ENCODE measurements around the gene ABCD3. TPM values are rescaled to one million over a fixed set of nuclear protein-coding genes. Genes with fewer than 3 reads are reported as not detected.
"Not testable (repeated sequence)": the region's sequence is repeated elsewhere in the genome, so short reads cannot be mapped to it uniquely, and the experiment has no call there.

Gene ABCD3
- total RNA-seq, 4 donors from 2014 or later, result 26.8 to 60.2 (median 33.8) TPM

- no peak overlapping the region for H3K27ac ChIP-seq
- no peak overlapping the region for H3K4me3 ChIP-seq
- no peak for ATAC-seq
- 100% methylated on average over 1 of the region's 1 CpG for WGBS, 2 donors (ENCODE audit: low coverage in 1 of 2)
- H3K4me1 ChIP-seq, result peaks cover 0 to 7% (median 0%) of the 10 kb centered on the region in 3 donors
- no peaks in the 10 kb centered on the region for H3K36me3 ChIP-seq
- TF ChIP-seq POLR2AphosphoS5 (IDR thresholded peaks at IDR 0.05) (no peak), EP300 (IDR thresholded peaks at IDR 0.05) (no peak), POLR2A (IDR thresholded peaks at IDR 0.05) (no peak)
- TF ChIP-seq, protein P1, sequence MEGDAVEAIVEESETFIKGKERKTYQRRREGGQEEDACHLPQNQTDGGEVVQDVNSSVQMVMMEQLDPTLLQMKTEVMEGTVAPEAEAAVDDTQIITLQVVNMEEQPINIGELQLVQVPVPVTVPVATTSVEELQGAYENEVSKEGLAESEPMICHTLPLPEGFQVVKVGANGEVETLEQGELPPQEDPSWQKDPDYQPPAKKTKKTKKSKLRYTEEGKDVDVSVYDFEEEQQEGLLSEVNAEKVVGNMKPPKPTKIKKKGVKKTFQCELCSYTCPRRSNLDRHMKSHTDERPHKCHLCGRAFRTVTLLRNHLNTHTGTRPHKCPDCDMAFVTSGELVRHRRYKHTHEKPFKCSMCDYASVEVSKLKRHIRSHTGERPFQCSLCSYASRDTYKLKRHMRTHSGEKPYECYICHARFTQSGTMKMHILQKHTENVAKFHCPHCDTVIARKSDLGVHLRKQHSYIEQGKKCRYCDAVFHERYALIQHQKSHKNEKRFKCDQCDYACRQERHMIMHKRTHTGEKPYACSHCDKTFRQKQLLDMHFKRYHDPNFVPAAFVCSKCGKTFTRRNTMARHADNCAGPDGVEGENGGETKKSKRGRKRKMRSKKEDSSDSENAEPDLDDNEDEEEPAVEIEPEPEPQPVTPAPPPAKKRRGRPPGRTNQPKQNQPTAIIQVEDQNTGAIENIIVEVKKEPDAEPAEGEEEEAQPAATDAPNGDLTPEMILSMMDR (IDR thresholded peaks at IDR 0.05), result no peak
- no peaks in the 10 kb centered on the region for H3K27me3 ChIP-seq
- H3K9me3 ChIP-seq, result peaks cover 0 to 6% (median 0%) of the 10 kb centered on the region in 3 donors
Observed at GRCh38 chr1:94440088-94440487, 21.9 kb downstream of the ABCD3 start.

- not testable (repeated sequence) for H3K4me3 ChIP-seq, H3K36me3 ChIP-seq, H3K27me3 ChIP-seq, H3K27ac ChIP-seq, H3K4me1 ChIP-seq, ATAC-seq
- peaks cover 0 to 10% (median 0%) of the 10 kb centered on the region in 3 donors for H3K9me3 ChIP-seq
Observed at GRCh38 chr1:94443067-94443466, 24.9 kb downstream of the ABCD3 start.

DNA sequence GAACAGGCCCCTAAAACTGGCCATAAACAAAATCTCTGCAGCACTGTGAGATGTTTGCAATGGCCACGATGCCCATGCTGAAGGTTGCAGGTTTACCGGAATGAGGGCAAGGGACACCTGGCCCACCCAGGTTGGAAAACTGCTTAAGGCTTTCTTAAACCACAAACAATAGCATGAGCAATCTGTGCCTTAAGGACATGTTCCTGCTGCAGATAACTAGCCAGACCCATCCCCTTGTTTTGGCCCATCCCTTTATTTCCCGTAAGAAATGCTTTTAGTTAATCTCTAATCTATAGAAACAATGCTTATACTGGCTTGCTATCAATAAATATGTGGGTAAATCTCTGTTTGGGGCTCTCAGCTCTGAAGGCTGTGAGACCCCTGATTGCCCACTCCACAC, 26.6 kb downstream of the ABCD3 start:
- WGBS, 2 donors (ENCODE audit: low coverage in 1 of 2), result 17 to 65% methylated on average over 1 to 3 of the region's 3 CpGs
- H3K4me1 ChIP-seq, H3K27me3 ChIP-seq, ATAC-seq, H3K27ac ChIP-seq, H3K4me3 ChIP-seq: not testable (repeated sequence)
- Histone ChIP-seq H3K36me3 (peaks cover 0 to 12% of the 10 kb centered on the region in 2 donors), H3K9me3 (peaks cover 0 to 25% (median 0%) of the 10 kb centered on the region in 3 donors)

- ATAC-seq, H3K27me3 ChIP-seq, H3K4me1 ChIP-seq, H3K27ac ChIP-seq, H3K4me3 ChIP-seq: not testable (repeated sequence)
- WGBS, 2 donors (ENCODE audit: low coverage in 1 of 2), result 96 to 100% methylated on average over 2 to 8 of the region's 8 CpGs
- Histone ChIP-seq H3K9me3 (peaks cover 0 to 34% (median 0%) of the 10 kb centered on the region in 3 donors), H3K36me3 (peaks cover 0 to 21% of the 10 kb centered on the region in 2 donors)
Observed at GRCh38 chr1:94445733-94446132, 27.5 kb downstream of the ABCD3 start.

DNA sequence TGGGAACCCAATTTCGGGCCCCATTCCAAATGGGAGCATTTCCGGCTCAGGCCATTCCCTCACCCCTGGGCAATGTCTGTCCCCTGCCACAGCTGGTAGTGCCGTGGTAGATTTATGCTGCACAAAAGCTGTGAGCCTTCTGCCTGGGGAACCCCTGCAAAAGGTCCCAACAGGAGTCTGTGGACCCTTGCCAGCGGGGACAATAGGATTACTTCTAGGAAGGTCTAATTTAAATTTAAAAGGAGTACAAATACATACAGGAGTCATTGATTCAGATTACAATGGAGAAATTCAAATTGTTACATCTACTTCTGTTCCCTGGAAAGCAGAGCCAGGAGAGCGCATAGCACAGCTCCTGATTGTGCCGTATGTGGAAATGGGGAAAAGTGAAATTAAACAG, 28.0 kb downstream of the ABCD3 start:
- not testable (repeated sequence) for H3K4me1 ChIP-seq, H3K27me3 ChIP-seq, H3K4me3 ChIP-seq, ATAC-seq, H3K27ac ChIP-seq
- peaks cover 0 to 23% of the 10 kb centered on the region in 2 donors for H3K36me3 ChIP-seq
- peaks cover 0 to 39% (median 0%) of the 10 kb centered on the region in 3 donors for H3K9me3 ChIP-seq
- WGBS, 2 donors (ENCODE audit: low coverage in 1 of 2), result 85 to 100% methylated on average over 4 to 5 of the region's 6 CpGs

DNA sequence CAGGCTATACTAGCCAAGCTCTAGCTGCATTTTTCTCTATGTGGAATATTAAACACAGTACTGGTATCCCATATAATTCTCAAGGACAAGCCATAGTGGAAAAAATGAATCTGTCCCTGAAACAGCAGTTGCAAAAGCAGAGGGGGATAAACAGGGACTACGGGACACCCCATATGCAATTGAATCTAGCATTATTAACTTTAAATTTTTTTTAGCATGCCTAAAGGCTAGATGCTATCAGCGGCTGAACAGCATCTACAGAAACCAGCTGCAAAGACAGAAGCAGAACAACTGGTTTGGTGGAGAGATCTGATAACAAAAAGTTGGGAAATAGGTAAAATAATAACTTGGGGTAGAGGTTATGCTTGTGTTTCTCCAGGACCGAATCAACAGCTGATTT, 30.6 kb downstream of the ABCD3 start:
- 76 to 93% methylated on average over 2 to 3 of the region's 3 CpGs for WGBS, 2 donors (ENCODE audit: low coverage in 1 of 2)
- H3K9me3 ChIP-seq, result peaks cover 0 to 43% (median 0%) of the 10 kb centered on the region in 3 donors
- not testable (repeated sequence) for H3K27ac ChIP-seq, H3K27me3 ChIP-seq, H3K4me3 ChIP-seq, H3K4me1 ChIP-seq, ATAC-seq
- H3K36me3 ChIP-seq, result peaks cover 0 to 30% of the 10 kb centered on the region in 2 donors

GRCh38 chr1:94456736-94457135, 38.5 kb downstream of the ABCD3 start:
- Histone ChIP-seq H3K36me3 (peaks cover 0 to 40% of the 10 kb centered on the region in 2 donors), H3K4me1 (no peaks in the 10 kb centered on the region), H3K9me3 (no peaks in the 10 kb centered on the region), H3K27ac (no peak overlapping the region), H3K27me3 (no peaks in the 10 kb centered on the region), H3K4me3 (no peak overlapping the region)
- TF ChIP-seq, protein P1 (IDR thresholded peaks at IDR 0.05), result no peak
- TF ChIP-seq POLR2AphosphoS5 (IDR thresholded peaks at IDR 0.05), result no peak
- no peak for TF ChIP-seq POLR2A (IDR thresholded peaks at IDR 0.05)
- TF ChIP-seq EP300 (IDR thresholded peaks at IDR 0.05), result no peak
- WGBS, 2 donors (ENCODE audit: low coverage in 1 of 2), result 78 to 95% methylated on average over 2 of the region's 2 CpGs
- ATAC-seq, result no peak

DNA sequence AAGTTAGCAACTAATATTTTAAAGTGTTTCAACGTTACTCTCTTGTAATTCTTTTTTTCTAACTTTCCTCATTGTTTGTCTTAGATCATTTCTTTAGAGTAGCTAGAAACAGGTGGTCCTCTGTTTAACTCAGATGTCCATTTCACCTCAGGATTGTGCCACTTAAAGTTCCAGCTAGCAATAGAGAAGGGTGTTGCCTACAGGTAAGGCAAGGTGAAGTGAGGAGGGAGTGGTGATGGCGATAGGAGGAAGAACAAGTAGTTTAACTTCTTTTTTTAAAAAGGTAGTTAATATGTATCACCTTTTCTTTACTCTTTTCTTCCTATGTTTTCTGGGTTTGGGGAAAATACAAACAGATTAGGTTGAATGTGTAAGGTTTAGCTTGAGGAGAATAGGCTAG, 44.4 kb downstream of the ABCD3 start:
- Histone ChIP-seq H3K4me1 (peaks cover 0 to 15% (median 0%) of the 10 kb centered on the region in 3 donors), H3K9me3 (no peaks in the 10 kb centered on the region), H3K36me3 (peaks cover 0 to 43% of the 10 kb centered on the region in 2 donors), H3K27ac (peak overlapping the region in 1 of 4 donors; percentile 6), H3K27me3 (no peaks in the 10 kb centered on the region), H3K4me3 (no peak overlapping the region)
- ATAC-seq, result no peak
- 83 to 97% methylated on average over 2 of the region's 2 CpGs for WGBS, 2 donors (ENCODE audit: low coverage in 1 of 2)
- no peak for TF ChIP-seq POLR2A (IDR thresholded peaks at IDR 0.05)
- TF ChIP-seq POLR2AphosphoS5 (IDR thresholded peaks at IDR 0.05), result no peak
- TF ChIP-seq, protein P1 (IDR thresholded peaks at IDR 0.05), result no peak
- no peak for TF ChIP-seq EP300 (IDR thresholded peaks at IDR 0.05)

Data from gastroesophageal sphincter (tissue), 4 donors.